Nephron progenitor cell (in vitro differentiated cells): ENCODE results near the gene BCAR3.
A peak's percentile ranks its signal among the peaks of the same experiment; 100 is the strongest.

Experiments used
- DNase-seq: peaks from one replicate; pipeline ENCODE4 v3.0.0; 2021
- H3K27ac Mint-ChIP-seq: 2 replicates; pipeline ENCODE4 v1.8.0; 2021; ENCODE audit warnings: mild to moderate bottlenecking, moderate library complexity, mixed read lengths
- H3K27me3 Mint-ChIP-seq: 2 replicates; pipeline ENCODE4 v1.8.0; 2021; ENCODE audit warnings: mild to moderate bottlenecking, low read depth, mixed read lengths; ENCODE audit not compliant: poor library complexity
- H3K36me3 Mint-ChIP-seq: 2 replicates; pipeline ENCODE4 v1.8.0; 2021; ENCODE audit warnings: low read depth, mixed read lengths
- H3K4me1 Mint-ChIP-seq: 2 replicates; pipeline ENCODE4 v1.8.0; 2021; ENCODE audit warnings: mixed read lengths
- H3K4me3 Mint-ChIP-seq: 2 replicates; pipeline ENCODE4 v1.8.0; 2021; ENCODE audit warnings: mild to moderate bottlenecking, moderate library complexity, mixed read lengths
- H3K9me3 Mint-ChIP-seq: 2 replicates; pipeline ENCODE4 v1.8.0; 2021; ENCODE audit warnings: mild to moderate bottlenecking, moderate library complexity, mixed read lengths
- CTCF ChIP-seq: fragments of 200-600 bp; sonication (generic); IDR thresholded peaks from 2 replicates; pipeline ENCODE4 v1.5.0; 2021; ENCODE audit warnings: antibody characterized with exemption

BCAR3 gene

GRCh38 chr1:93681989-93682412 lies 364 bp upstream of the BCAR3 start:
- Mint-ChIP-seq H3K4me1 (peaks cover 26% of the 10 kb centered on the region), H3K9me3 (no peaks in the 10 kb centered on the region), H3K4me3 (peak overlapping the region; percentile 85), H3K27ac (peak overlapping the region; percentile 37), H3K36me3 (peaks cover 7% of the 10 kb centered on the region), H3K27me3 (peaks cover 64% of the 10 kb centered on the region)
- DNase-seq = no peak
- no peak for TF ChIP-seq CTCF

DNA sequence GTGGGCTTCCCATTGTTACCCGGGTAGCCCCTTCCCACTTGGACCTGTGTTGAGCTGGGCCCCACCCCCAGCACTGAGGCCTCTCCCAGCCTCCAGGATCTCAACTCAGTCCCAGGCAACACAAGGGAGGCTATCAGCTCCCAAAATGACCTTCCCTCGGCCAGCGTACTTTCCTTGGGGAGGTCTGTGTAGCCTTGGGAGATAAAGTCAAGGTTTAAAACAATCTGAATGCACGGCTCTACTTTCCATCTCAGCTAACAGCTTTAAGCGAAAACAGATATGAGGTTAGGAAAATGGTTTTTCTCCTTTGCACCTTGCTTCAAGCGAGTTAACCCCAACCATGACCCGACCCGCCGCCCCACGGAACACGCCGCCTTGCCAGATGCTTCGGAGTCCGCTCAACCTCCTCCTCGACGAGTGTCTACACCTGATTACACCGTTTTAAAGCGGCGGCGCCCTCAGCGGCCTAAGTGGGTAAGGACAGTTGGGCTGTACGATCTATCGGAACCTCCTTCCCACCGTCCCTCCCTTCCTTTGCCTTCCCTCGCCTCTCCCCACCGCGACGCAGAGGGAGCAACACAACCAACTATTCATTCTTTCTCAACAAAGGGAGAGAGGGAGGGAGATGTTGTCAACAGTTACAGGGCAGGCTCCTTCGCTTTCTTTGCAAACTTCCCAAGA lies 1.1 kb downstream of the BCAR3 start:
- Mint-ChIP-seq H3K27me3 (peaks cover 54% of the 10 kb centered on the region), H3K9me3 (no peaks in the 10 kb centered on the region), H3K4me3 (peak overlapping the region; percentile 91), H3K36me3 (peaks cover 7% of the 10 kb centered on the region), H3K4me1 (peaks cover 34% of the 10 kb centered on the region), H3K27ac (no peak overlapping the region)
- peak; percentile 74 for DNase-seq
- peak; percentile 43 for TF ChIP-seq CTCF

DNA sequence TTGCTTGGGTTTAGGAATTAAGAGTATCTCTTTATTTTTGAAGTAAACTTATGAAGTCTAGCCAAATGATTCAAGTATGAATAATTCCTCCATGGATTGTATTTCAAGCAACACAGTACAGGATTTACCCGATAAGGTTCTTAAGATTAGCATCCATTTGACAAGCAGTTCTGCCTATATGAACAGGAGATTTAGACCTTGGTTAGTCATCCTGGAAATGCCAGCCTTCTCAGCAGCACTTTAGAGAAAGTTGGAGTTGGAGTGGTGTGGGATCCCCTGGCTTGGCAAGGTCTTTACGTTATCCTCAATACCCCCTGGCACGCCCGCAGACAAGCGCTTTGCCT lies 1.6 kb downstream of the BCAR3 start:
- no peak for DNase-seq
- TF ChIP-seq CTCF = no peak
- Mint-ChIP-seq H3K9me3 (no peaks in the 10 kb centered on the region), H3K4me3 (peak overlapping the region; percentile 91), H3K27me3 (peaks cover 51% of the 10 kb centered on the region), H3K36me3 (peaks cover 7% of the 10 kb centered on the region), H3K4me1 (peaks cover 38% of the 10 kb centered on the region), H3K27ac (no peak overlapping the region)

DNA sequence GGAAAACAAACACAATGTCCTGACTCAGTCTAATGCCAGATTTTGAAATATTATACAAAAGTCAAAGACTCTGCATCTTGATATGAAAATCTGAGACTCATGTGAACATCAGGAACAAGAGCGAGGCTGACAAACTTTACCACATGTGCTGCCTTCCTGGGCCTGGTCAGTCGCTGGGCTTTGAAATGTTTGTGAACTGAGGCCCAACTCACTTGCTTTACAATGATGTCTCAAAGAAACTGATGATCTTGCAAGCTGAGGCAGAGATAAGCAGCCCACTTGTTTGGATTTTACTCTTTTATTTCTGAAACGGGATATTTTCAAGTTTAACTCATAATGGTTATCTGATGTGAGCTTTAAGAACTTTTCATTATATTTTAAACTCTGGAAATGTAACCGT lies 2.1 kb downstream of the BCAR3 start:
- no peak for DNase-seq
- Mint-ChIP-seq H3K27me3 (peaks cover 47% of the 10 kb centered on the region), H3K4me1 (peaks cover 38% of the 10 kb centered on the region), H3K36me3 (peaks cover 11% of the 10 kb centered on the region), H3K9me3 (no peaks in the 10 kb centered on the region), H3K27ac (no peak overlapping the region), H3K4me3 (peak overlapping the region; percentile 91)
- TF ChIP-seq CTCF = no peak

- no peak overlapping the region for H3K27ac Mint-ChIP-seq
- TF ChIP-seq CTCF = no peak
- no peak for DNase-seq
- H3K27me3 Mint-ChIP-seq = peaks cover 42% of the 10 kb centered on the region
- H3K4me3 Mint-ChIP-seq = peak overlapping the region; percentile 91
- peaks cover 14% of the 10 kb centered on the region for H3K36me3 Mint-ChIP-seq
- H3K9me3 Mint-ChIP-seq = no peaks in the 10 kb centered on the region
- peaks cover 38% of the 10 kb centered on the region for H3K4me1 Mint-ChIP-seq
Measured at GRCh38 chr1:93678946-93679480, 2.6 kb downstream of the BCAR3 start.

- Mint-ChIP-seq H3K4me1 (peaks cover 38% of the 10 kb centered on the region), H3K27ac (no peak overlapping the region), H3K36me3 (peaks cover 19% of the 10 kb centered on the region), H3K27me3 (peaks cover 37% of the 10 kb centered on the region), H3K9me3 (no peaks in the 10 kb centered on the region), H3K4me3 (no peak overlapping the region)
- TF ChIP-seq CTCF = no peak
- no peak for DNase-seq
Measured at GRCh38 chr1:93678491-93678890, 3.1 kb downstream of the BCAR3 start.
